ENCODE results near the gene SLC27A4.

SLC27A4 gene

DNA sequence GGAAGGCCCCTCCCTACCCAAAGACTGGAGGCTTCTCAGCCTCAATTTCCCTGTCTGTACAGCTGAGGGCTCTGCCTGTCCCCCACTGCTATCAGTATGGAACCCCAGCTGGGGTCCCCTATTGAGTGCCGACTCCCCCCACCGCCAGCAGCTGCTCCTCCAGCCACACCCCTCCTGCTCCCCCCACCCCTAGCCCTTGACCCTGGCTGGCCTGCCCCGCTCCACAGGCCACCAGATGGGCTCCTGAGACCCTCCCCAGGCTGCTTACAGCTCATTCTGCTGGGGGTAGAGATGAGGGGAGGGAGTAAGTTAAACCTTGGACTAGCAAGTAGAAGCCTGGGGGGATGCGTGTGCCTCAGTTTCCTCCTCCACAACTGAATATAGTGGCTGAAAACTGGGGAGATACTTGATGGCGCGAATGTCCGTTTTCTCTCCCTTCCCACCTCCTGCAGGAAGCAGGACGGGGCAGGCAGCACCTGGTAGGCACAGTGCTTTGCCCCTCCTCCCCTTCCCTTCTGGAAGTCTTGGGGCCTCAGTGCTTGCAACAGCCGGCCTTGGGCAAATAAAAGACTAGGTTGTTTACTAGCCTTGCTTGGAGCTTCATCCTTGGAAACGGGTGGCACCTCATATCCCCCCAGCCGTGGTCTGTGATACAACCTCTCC lies 50.0 kb downstream of the SLC27A4 start:
- no peak overlapping the region for H3K4me3 ChIP-seq (replicated peaks; ENCODE audit: low read depth, low read length)
- no peak for DNase-seq (ENCODE audit: extremely low read depth, low read depth)
- TF ChIP-seq, protein P1, sequence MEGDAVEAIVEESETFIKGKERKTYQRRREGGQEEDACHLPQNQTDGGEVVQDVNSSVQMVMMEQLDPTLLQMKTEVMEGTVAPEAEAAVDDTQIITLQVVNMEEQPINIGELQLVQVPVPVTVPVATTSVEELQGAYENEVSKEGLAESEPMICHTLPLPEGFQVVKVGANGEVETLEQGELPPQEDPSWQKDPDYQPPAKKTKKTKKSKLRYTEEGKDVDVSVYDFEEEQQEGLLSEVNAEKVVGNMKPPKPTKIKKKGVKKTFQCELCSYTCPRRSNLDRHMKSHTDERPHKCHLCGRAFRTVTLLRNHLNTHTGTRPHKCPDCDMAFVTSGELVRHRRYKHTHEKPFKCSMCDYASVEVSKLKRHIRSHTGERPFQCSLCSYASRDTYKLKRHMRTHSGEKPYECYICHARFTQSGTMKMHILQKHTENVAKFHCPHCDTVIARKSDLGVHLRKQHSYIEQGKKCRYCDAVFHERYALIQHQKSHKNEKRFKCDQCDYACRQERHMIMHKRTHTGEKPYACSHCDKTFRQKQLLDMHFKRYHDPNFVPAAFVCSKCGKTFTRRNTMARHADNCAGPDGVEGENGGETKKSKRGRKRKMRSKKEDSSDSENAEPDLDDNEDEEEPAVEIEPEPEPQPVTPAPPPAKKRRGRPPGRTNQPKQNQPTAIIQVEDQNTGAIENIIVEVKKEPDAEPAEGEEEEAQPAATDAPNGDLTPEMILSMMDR (IDR thresholded peaks at IDR 0.05; ENCODE audit: low read depth, low read length, missing control alignments): no peak

DNA sequence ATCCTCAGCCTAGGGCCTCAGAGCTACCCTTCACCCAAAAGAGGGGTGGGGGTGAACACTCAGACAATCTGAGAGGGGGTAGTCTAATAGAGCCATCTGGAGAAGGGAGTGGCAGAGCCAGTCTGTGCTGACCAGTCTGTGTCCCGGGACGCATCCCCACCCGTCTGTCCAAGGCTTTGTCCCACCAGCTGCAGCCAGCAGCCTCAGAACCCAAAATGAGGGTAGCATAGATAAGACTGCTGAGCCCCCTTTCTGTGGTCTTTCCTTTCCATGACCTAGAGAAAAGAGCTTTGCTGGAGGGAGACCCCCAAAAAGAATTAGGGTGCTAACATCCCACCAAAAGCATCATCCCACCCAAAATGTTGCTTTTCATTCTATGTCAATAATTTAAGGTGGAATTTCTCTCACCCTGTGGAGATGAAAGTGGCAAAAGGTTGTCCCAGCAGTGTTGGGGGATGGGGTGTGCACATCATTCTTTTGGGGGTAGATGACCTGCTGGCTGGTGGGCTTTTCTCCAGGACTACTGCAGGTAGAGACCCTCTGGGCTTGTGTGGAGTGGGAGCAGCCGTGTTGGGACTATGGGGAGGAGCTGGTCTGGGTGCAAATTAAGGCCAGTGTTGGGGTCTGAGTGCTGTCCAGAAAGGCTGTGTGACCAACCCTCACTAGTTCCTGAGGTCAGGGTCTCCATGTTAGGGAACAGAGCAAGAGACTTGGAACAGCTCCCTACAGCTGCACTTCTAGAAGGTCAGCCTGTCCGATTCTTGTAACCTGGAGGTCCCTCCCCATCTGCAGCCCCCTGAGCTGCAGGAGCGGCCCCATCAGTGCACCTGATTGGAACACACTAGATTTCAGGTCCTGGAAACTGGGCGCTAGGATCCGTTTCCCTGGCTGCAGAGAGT lies 50.7 kb downstream of the SLC27A4 start:
- no peak for DNase-seq (ENCODE audit: extremely low read depth, low read depth)
- no peak overlapping the region for H3K4me3 ChIP-seq (replicated peaks; ENCODE audit: low read depth, low read length)
- TF ChIP-seq, protein P1 (IDR thresholded peaks at IDR 0.05; ENCODE audit: low read depth, low read length, missing control alignments): no peak

DNA sequence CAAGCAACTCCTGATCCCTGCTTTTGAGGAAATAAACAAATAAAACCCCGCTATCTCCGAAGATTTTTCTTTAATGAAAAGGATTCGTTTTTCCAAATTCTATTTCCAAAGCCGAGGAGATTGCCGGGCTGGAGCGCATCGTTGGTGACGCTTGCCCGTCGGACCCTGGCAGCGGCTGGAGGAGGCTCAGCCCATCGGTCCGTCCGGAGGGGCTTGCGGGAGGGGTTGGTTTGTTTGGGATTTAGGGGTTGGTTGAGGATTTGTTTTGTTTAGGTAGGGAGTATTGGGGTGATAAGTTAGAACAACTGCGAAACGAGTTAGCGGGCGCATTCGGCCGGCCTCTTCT lies 51.6 kb downstream of the SLC27A4 start:
- TF ChIP-seq, protein P1 (IDR thresholded peaks at IDR 0.05; ENCODE audit: low read depth, low read length, missing control alignments): no peak
- H3K4me3 ChIP-seq (replicated peaks; ENCODE audit: low read depth, low read length): no peak overlapping the region
- DNase-seq (ENCODE audit: extremely low read depth, low read depth): no peak

DNA sequence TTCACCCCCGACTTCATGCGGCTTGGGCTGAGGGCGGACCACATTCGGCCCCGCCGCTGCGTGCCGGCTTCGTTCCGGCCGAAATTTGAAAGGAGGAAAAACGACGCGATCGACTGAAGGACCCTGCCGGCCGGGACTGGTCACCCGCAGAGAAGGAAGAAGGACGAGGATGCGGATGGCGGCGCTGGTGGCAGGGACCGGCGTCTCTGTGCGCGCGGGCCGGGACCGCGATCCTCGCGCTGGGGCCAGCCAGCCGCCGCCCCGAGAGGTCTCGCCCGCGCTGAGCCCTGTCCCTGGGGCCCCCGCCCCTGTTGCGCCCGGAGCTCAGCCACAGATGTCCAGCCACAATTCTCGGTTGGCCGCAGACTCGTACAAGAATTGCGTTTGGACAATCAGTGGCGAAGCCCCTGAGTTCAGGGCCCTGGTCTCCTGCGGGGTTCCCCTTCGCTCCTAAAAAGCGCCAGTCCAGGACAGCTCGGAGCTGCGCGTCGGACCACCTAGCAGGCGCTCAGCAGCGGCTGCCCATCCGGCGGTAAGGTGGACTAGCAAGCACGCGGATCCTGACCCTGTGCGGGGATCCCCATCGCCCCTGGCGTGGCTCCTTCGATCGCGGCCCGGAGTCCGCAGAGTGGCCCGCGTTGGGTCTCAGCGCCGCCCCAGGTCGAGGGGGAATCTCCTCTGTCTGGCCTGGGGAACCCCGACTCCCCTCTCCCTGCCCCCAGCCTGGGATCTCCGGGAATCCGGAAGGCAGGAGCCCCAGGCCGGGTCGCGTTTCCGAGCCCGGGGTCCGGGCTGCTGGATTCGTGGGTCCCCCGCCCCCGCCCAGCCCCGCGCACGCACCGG lies 52.2 kb downstream of the SLC27A4 start:
- no peak overlapping the region for H3K4me3 ChIP-seq (replicated peaks; ENCODE audit: low read depth, low read length)
- no peak for DNase-seq (ENCODE audit: extremely low read depth, low read depth)
- TF ChIP-seq, protein P1 (IDR thresholded peaks at IDR 0.05; ENCODE audit: low read depth, low read length, missing control alignments): no peak

DNA sequence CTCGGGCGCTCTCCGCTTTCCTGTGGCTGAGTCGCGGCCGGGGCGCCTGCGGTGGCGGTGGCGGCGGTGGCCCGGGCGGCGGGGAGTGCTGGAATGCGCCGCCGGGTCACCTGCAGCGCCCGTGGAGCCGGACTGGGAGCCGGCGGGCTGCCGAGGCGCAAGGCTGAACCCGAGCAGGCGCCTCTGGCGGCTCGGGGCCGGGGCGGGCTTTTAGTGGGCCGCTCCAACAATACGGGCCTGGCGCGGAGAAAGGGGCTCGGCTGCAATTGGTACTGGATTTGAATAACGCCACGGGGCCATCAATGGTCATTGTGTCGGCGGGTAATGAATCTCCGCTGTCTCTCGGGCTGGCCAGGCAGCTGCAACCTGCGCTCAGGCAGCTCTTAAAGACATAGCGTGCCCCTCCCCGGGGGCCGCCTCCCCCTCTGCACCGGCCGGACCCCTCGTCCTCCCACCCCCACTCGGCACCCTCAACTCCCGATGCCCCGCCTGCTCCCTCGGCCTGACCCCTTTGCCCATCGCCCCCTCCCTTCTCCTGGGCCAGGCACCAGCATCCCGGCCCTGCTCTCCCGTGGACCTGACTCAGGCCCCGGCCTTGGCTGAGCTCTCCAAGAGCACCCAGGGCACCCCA lies 52.9 kb downstream of the SLC27A4 start:
- DNase-seq (ENCODE audit: extremely low read depth, low read depth): no peak
- no peak overlapping the region for H3K4me3 ChIP-seq (replicated peaks; ENCODE audit: low read depth, low read length)
- TF ChIP-seq, protein P1 (IDR thresholded peaks at IDR 0.05; ENCODE audit: low read depth, low read length, missing control alignments): no peak

DNA sequence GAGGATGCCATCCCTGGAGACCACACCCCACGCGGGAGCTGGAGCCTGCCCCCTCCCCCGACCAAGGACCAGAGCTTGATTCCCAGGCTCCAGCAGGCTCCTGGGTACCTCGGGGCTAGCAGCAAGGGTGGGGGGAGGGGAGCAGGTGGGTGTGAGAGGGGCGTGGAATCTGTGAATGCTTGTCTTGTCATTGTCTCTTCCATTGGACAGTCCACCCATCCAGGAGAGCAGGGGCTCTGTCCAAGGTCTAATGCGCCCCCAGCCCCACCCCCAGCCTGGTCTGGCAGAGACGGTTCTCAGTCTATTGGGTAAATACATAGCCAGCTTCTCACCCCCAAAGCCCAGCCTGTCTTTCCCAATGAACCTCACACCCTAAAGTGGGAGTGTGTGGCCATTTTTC lies 53.6 kb downstream of the SLC27A4 start:
- no peak for DNase-seq (ENCODE audit: extremely low read depth, low read depth)
- TF ChIP-seq, protein P1 (IDR thresholded peaks at IDR 0.05; ENCODE audit: low read depth, low read length, missing control alignments): no peak
- H3K4me3 ChIP-seq (replicated peaks; ENCODE audit: low read depth, low read length): no peak overlapping the region
